Spleen (tissue), 7 donors: ENCODE measurements around the gene BUB3.

Experiments
- POLR2A ChIP-seq, 3 donors: fragments of 450-650 bp; IDR thresholded peaks; one replicate each; pipeline ENCODE4 v1.5.1; 2017; ENCODE audit warnings: antibody characterized with exemption in 3 of 3, mild to moderate bottlenecking in 1 of 3
- POLR2AphosphoS5 ChIP-seq, 3 donors: sonication (generic); formaldehyde crosslinking; IDR thresholded peaks; one replicate each; pipeline ENCODE4 v1.5.1; 2017; ENCODE audit warnings: antibody characterized with exemption in 3 of 3
- TF ChIP-seq, protein P1 (sequence below), 11 experiments: fragments of 200-600 bp in 7 of 11; fragments of 450-650 bp in 4 of 11; sonication (generic) in 4 of 11; IDR thresholded peaks in 8 of 11; conservative IDR thresholded peaks in 3 of 11; 1 replicate in 7 of 11; 2 replicates in 4 of 11; pipeline versions ENCODE4 v1.4.0 to v1.8.0; 2016 to 2021; ENCODE audit warnings: antibody characterized with exemption in 11 of 11, inconsistent platforms in 4 of 11, mild to moderate bottlenecking in 1 of 11
- donor health status: DM: no; HTN: no; CAD: no; lungs with moderate emphysema.
- donor health status: DM: no; HTN: no; CAD: no.
- donor health status: DM: no; HTN: no; CAD: no.

DNA sequence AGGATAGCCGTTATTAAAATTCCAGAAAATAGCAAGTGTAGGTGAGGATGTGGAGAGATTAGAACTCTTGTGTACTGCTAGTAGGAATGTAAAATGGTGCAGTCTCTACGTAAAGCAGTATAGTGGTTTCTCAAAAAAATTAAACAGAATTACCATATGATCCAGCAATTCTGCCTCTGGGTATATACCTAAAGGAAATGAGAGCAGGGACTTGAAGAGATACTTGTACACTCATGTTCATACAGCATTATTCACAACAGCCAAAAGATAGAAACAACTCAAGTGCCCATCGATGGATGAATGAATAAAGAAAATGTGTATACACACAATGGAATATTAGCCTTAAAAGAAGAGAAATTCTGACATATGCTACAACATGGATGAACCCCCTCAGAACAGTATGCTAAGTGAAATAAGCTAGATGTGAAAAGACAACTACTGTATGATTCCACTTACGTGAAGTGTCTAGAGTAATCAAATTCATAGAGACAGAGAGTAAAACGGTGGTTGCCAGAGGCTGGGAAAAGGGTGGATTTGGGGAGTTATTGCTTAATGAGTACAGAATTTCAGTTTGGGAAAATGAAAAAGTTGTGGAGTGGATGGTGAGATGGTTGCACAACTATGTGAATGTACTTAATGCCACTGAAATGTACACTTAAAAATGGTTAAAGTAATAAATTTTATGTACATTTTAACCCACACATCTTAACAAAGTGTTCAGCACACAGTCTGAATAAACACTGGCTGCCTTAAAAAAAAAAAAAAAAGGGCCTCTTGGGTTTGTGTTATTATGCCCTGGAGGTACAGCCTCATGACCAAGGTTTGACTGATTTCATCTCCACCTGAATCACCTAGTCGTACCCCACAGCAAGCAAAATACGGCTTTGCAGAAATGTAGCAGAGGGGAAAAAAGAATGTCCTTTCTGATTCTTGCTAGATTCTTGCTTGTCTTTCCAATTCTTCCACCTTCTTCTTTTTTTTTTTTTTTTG, 26.2 kb downstream of the BUB3 start:
- TF ChIP-seq, protein P1, sequence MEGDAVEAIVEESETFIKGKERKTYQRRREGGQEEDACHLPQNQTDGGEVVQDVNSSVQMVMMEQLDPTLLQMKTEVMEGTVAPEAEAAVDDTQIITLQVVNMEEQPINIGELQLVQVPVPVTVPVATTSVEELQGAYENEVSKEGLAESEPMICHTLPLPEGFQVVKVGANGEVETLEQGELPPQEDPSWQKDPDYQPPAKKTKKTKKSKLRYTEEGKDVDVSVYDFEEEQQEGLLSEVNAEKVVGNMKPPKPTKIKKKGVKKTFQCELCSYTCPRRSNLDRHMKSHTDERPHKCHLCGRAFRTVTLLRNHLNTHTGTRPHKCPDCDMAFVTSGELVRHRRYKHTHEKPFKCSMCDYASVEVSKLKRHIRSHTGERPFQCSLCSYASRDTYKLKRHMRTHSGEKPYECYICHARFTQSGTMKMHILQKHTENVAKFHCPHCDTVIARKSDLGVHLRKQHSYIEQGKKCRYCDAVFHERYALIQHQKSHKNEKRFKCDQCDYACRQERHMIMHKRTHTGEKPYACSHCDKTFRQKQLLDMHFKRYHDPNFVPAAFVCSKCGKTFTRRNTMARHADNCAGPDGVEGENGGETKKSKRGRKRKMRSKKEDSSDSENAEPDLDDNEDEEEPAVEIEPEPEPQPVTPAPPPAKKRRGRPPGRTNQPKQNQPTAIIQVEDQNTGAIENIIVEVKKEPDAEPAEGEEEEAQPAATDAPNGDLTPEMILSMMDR (IDR thresholded peaks at IDR 0.05 in 8 of 11, conservative IDR thresholded peaks at IDR 0.05 in 3 of 11) = no peak
- no peak for TF ChIP-seq POLR2A (IDR thresholded peaks at IDR 0.05)
- TF ChIP-seq POLR2AphosphoS5 (IDR thresholded peaks at IDR 0.05) = no peak
